ENCODE measurements around the gene C3orf22. TPM values are rescaled to one million over a fixed set of nuclear protein-coding genes. Genes with fewer than 3 reads are reported as not detected.
"Not testable (repeated sequence)": the region's sequence is repeated elsewhere in the genome, so short reads cannot be mapped to it uniquely, and the experiment has no call there.

The C3orf22 gene
- total RNA-seq, 2 experiments from 2014 or later: not detected

- no peaks in the 10 kb centered on the region for H3K9me3 Mint-ChIP-seq
- peaks cover 9% of the 10 kb centered on the region for H3K27me3 Mint-ChIP-seq
- H3K27me3 ChIP-seq (ENCODE audit: control insufficient read depth in 1 of 2, insufficient read depth in 2 of 2, low read length in 2 of 2): no peaks in the 10 kb centered on the region
- H3K36me3 Mint-ChIP-seq (ENCODE audit: low read depth): peaks cover 22% of the 10 kb centered on the region
- TF ChIP-seq, protein P1, sequence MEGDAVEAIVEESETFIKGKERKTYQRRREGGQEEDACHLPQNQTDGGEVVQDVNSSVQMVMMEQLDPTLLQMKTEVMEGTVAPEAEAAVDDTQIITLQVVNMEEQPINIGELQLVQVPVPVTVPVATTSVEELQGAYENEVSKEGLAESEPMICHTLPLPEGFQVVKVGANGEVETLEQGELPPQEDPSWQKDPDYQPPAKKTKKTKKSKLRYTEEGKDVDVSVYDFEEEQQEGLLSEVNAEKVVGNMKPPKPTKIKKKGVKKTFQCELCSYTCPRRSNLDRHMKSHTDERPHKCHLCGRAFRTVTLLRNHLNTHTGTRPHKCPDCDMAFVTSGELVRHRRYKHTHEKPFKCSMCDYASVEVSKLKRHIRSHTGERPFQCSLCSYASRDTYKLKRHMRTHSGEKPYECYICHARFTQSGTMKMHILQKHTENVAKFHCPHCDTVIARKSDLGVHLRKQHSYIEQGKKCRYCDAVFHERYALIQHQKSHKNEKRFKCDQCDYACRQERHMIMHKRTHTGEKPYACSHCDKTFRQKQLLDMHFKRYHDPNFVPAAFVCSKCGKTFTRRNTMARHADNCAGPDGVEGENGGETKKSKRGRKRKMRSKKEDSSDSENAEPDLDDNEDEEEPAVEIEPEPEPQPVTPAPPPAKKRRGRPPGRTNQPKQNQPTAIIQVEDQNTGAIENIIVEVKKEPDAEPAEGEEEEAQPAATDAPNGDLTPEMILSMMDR (IDR thresholded peaks at IDR 0.05): no peak
- intact Hi-C loops (cut with DNase I, micrococcal nuclease): no loop called here
- H3K36me3 ChIP-seq (ENCODE audit: insufficient read depth, low read length): no peaks in the 10 kb centered on the region
- no peak overlapping the region for H3K4me3 ChIP-seq (ENCODE audit: low read length)
- ATAC-seq (ENCODE audit: poor library complexity) (no peak), DNase-seq (no peak)
- H3K27ac Mint-ChIP-seq: no peak overlapping the region
- CTCF ChIA-PET: no interaction called here
- POLR2A ChIA-PET: no interaction called here
- H3K9me3 ChIP-seq (ENCODE audit: control insufficient read depth in 1 of 2, insufficient read depth in 1 of 2, low read length in 2 of 2): no peaks in the 10 kb centered on the region
- no peaks in the 10 kb centered on the region for H3K4me1 Mint-ChIP-seq (ENCODE audit: low read depth)
- H3K4me3 Mint-ChIP-seq: no peak overlapping the region
- no peak overlapping the region for H3K27ac ChIP-seq (ENCODE audit: low read depth in 1 of 2, low read length in 2 of 2)
- no peaks in the 10 kb centered on the region for H3K4me1 ChIP-seq (ENCODE audit: insufficient read depth, low read length)
These were observed 46.0 kb upstream of the C3orf22 start for GRCh38 chr3:126604691-126605090.

GRCh38 chr3:126599101-126599500, 40.4 kb upstream of the C3orf22 start:
- no peaks in the 10 kb centered on the region for H3K9me3 Mint-ChIP-seq
- H3K4me1 ChIP-seq (ENCODE audit: insufficient read depth, low read length): no peaks in the 10 kb centered on the region
- no peaks in the 10 kb centered on the region for H3K36me3 Mint-ChIP-seq (ENCODE audit: low read depth)
- no peak overlapping the region for H3K27ac ChIP-seq (ENCODE audit: low read depth in 1 of 2, low read length in 2 of 2)
- CTCF ChIA-PET: no interaction called here
- no peaks in the 10 kb centered on the region for H3K4me1 Mint-ChIP-seq (ENCODE audit: low read depth)
- H3K27me3 ChIP-seq (ENCODE audit: control insufficient read depth in 1 of 2, insufficient read depth in 2 of 2, low read length in 2 of 2): no peaks in the 10 kb centered on the region
- H3K27me3 Mint-ChIP-seq: peaks cover 9% of the 10 kb centered on the region
- no peak overlapping the region for H3K4me3 ChIP-seq (ENCODE audit: low read length)
- no peak for DNase-seq
- no peaks in the 10 kb centered on the region for H3K36me3 ChIP-seq (ENCODE audit: insufficient read depth, low read length)
- H3K9me3 ChIP-seq (ENCODE audit: control insufficient read depth in 1 of 2, insufficient read depth in 1 of 2, low read length in 2 of 2): no peaks in the 10 kb centered on the region
- no peak for ATAC-seq (ENCODE audit: poor library complexity)
- H3K27ac Mint-ChIP-seq: no peak overlapping the region
- TF ChIP-seq, protein P1 (IDR thresholded peaks at IDR 0.05): no peak
- H3K4me3 Mint-ChIP-seq: no peak overlapping the region
- POLR2A ChIA-PET: no interaction called here
- intact Hi-C loops (cut with DNase I, micrococcal nuclease): no loop called here

GRCh38 chr3:126595479-126595878, 36.7 kb upstream of the C3orf22 start:
- H3K27me3 ChIP-seq (ENCODE audit: control insufficient read depth in 1 of 2, insufficient read depth in 2 of 2, low read length in 2 of 2); H3K9me3 Mint-ChIP-seq; POLR2A ChIA-PET; H3K27ac ChIP-seq (ENCODE audit: low read depth in 1 of 2, low read length in 2 of 2); CTCF ChIA-PET; H3K27me3 Mint-ChIP-seq; DNase-seq; H3K36me3 ChIP-seq (ENCODE audit: insufficient read depth, low read length); ATAC-seq (ENCODE audit: poor library complexity); H3K27ac Mint-ChIP-seq; intact Hi-C loops (cut with DNase I, micrococcal nuclease); H3K9me3 ChIP-seq (ENCODE audit: control insufficient read depth in 1 of 2, insufficient read depth in 1 of 2, low read length in 2 of 2); H3K4me3 ChIP-seq (ENCODE audit: low read length); H3K4me1 Mint-ChIP-seq (ENCODE audit: low read depth); H3K4me1 ChIP-seq (ENCODE audit: insufficient read depth, low read length); H3K36me3 Mint-ChIP-seq (ENCODE audit: low read depth); H3K4me3 Mint-ChIP-seq: not testable (repeated sequence)

- DNase-seq; intact Hi-C loops (cut with DNase I, micrococcal nuclease); H3K4me3 Mint-ChIP-seq: not testable (repeated sequence)
These were observed 32.8 kb upstream of the C3orf22 start for GRCh38 chr3:126591515-126591914.

More at GRCh38 chr3:126591515-126591914, 32.8 kb upstream of the C3orf22 start:
- CTCF ChIA-PET; H3K27me3 ChIP-seq (ENCODE audit: control insufficient read depth in 1 of 2, insufficient read depth in 2 of 2, low read length in 2 of 2); H3K36me3 ChIP-seq (ENCODE audit: insufficient read depth, low read length); H3K9me3 Mint-ChIP-seq; H3K27ac ChIP-seq (ENCODE audit: low read depth in 1 of 2, low read length in 2 of 2); H3K9me3 ChIP-seq (ENCODE audit: control insufficient read depth in 1 of 2, insufficient read depth in 1 of 2, low read length in 2 of 2); H3K27me3 Mint-ChIP-seq; H3K4me1 Mint-ChIP-seq (ENCODE audit: low read depth); H3K36me3 Mint-ChIP-seq (ENCODE audit: low read depth); H3K4me3 ChIP-seq (ENCODE audit: low read length); H3K27ac Mint-ChIP-seq; H3K4me1 ChIP-seq (ENCODE audit: insufficient read depth, low read length); ATAC-seq (ENCODE audit: poor library complexity); POLR2A ChIA-PET: not testable (repeated sequence)

All from CD4-positive, alpha-beta T cell (primary cell).